A673 (cell line): ENCODE measurements around the gene VN1R5. TPM values are rescaled to one million over a fixed set of nuclear protein-coding genes. Genes with fewer than 3 reads are reported as not detected.

ENCODE experiments used
- BruUV-seq: library from RNA; stranded (reverse); fragments of 400-500 nt; replicated peaks from 2 replicates; lab custom pipeline; 2021; lab: Mats Ljungman, UMichigan
- CTCF ChIA-PET: fragments of 300-600 bp; sonication (Branson Sonifier 250); formaldehyde crosslinking; loops from one replicate; lab custom pipeline; 2022; ENCODE audit warnings: antibody characterized with exemption; lab: Charles Lee
- POLR2A ChIA-PET: fragments of 300-600 bp; sonication (Branson Sonifier 250); formaldehyde crosslinking; loops from one replicate; lab custom pipeline; 2022; ENCODE audit warnings: antibody characterized with exemption; ENCODE audit not compliant: low non-redundant PET; lab: Charles Lee
- DNase-seq: peaks from one replicate; pipeline ENCODE4 v3.0.0-alpha.2; 2015; ENCODE audit warnings: low spot score
- H3K27ac ChIP-seq: fragments of 200-600 bp; sonication (generic); 2 replicates; pipeline ENCODE4 v1.5.1; 2016; ENCODE audit warnings: mixed run types, low read depth, mild to moderate bottlenecking, mixed read lengths, antibody characterized with exemption, low read length; ENCODE audit not compliant: poor library complexity, severe bottlenecking
- H3K27me3 ChIP-seq: fragments of 200-600 bp; sonication (generic); replicated peaks from 2 replicates; pipeline ENCODE4 v1.6.1; 2017; ENCODE audit warnings: mixed run types, low read depth, mild to moderate bottlenecking, mixed read lengths, antibody characterized with exemption, low read length; ENCODE audit not compliant: insufficient read depth, poor library complexity
- H3K36me3 ChIP-seq: fragments of 200-600 bp; sonication (generic); 2 replicates; pipeline ENCODE4 v1.6.1; 2016; ENCODE audit warnings: mixed run types, mild to moderate bottlenecking, mixed read lengths, antibody characterized with exemption, low read length; ENCODE audit not compliant: insufficient read depth, poor library complexity, severe bottlenecking
- H3K4me1 ChIP-seq: fragments of 200-600 bp; sonication (generic); 2 replicates; pipeline ENCODE4 v1.6.1; 2017; ENCODE audit warnings: mixed run types, mild to moderate bottlenecking, mixed read lengths, antibody characterized with exemption, low read length; ENCODE audit not compliant: insufficient read depth, poor library complexity, severe bottlenecking
- H3K4me3 ChIP-seq: fragments of 200-600 bp; sonication (generic); 2 replicates; pipeline ENCODE4 v1.5.1; 2016; ENCODE audit warnings: low read depth, mixed run types, mild to moderate bottlenecking, mixed read lengths, low read length; ENCODE audit not compliant: poor library complexity, severe bottlenecking
- H3K9me3 ChIP-seq: fragments of 200-600 bp; sonication (generic); 2 replicates; pipeline ENCODE4 v1.6.1; 2016; ENCODE audit warnings: mixed run types, low read depth, mild to moderate bottlenecking, mixed read lengths, antibody characterized with exemption, low read length; ENCODE audit not compliant: poor library complexity, severe bottlenecking
- CTCF ChIP-seq: fragments of 300-800, 200-600 bp; sonication (generic); conservative IDR thresholded peaks from 2 replicates; pipeline ENCODE4 v1.5.1; 2017; ENCODE audit warnings: low read depth, mild to moderate bottlenecking, antibody characterized with exemption, low read length, moderate library complexity, mixed read lengths
- EZH2 ChIP-seq: fragments of 200-600 bp; sonication (generic); IDR thresholded peaks from 2 replicates; pipeline ENCODE4 v1.6.1; 2017; ENCODE audit warnings: borderline replicate concordance, low read depth, mild to moderate bottlenecking, mixed read lengths, antibody characterized with exemption, low read length; ENCODE audit not compliant: poor library complexity, severe bottlenecking
- intact Hi-C: fragments of 100-400 bp; cut with micrococcal nuclease; formaldehyde crosslinking; loops from one replicate; pipeline ENCODE4 v1.10.0; 2022; ENCODE audit not compliant: unreplicated experiment
- total RNA-seq: library from RNA; stranded (reverse); gene quantifications from 2 replicates; pipeline ENCODE4 v1.2.3, GENCODE V29; 2021

The VN1R5 gene
- total RNA-seq, 1 experiment from 2014 or later: not detected

GRCh38 chr1:247301176-247301540 lies 45.3 kb downstream of the VN1R5 start:
- Histone ChIP-seq H3K4me3 (no peak overlapping the region), H3K9me3 (no peaks in the 10 kb centered on the region), H3K27ac (no peak overlapping the region), H3K4me1 (no peaks in the 10 kb centered on the region), H3K36me3 (peaks cover 21% of the 10 kb centered on the region), H3K27me3 (no peaks in the 10 kb centered on the region)
- CTCF ChIA-PET: no interaction called here
- BruUV-seq: no TSS peak
- intact Hi-C loops: no loop called here
- no peak for DNase-seq
- TF ChIP-seq CTCF (no peak), EZH2 (no peak)
- POLR2A ChIA-PET: no interaction called here

GRCh38 chr1:247303216-247303615 lies 47.3 kb downstream of the VN1R5 start:
- Histone ChIP-seq H3K36me3 (peaks cover 26% of the 10 kb centered on the region), H3K4me3 (no peak overlapping the region), H3K4me1 (no peaks in the 10 kb centered on the region), H3K9me3 (no peaks in the 10 kb centered on the region), H3K27me3 (no peaks in the 10 kb centered on the region), H3K27ac (no peak overlapping the region)
- no TSS peak for BruUV-seq
- no peak for DNase-seq
- TF ChIP-seq CTCF: no peak
- no peak for TF ChIP-seq EZH2
- intact Hi-C loops: no loop called here
- ChIA-PET CTCF (no interaction called here), POLR2A (no interaction called here)

GRCh38 chr1:247304031-247304430 lies 48.2 kb downstream of the VN1R5 start:
- intact Hi-C loops: no loop called here
- no peak overlapping the region for H3K27ac ChIP-seq
- peaks cover 33% of the 10 kb centered on the region for H3K36me3 ChIP-seq
- no peak for TF ChIP-seq CTCF
- TF ChIP-seq EZH2: no peak
- no peaks in the 10 kb centered on the region for H3K9me3 ChIP-seq
- ChIA-PET POLR2A (no interaction called here), CTCF (no interaction called here)
- H3K4me3 ChIP-seq: no peak overlapping the region
- no TSS peak for BruUV-seq
- H3K27me3 ChIP-seq: no peaks in the 10 kb centered on the region
- no peak for DNase-seq
- H3K4me1 ChIP-seq: no peaks in the 10 kb centered on the region

Other genes starting within 250 kb of the VN1R5 start
- 14.1 and 15.9 TPM in 2 replicates for gene ZNF695, start 248.0 kb upstream of the VN1R5 start, total RNA-seq
- 5.9 and 6.5 TPM in 2 replicates for gene ZNF670, start 177.3 kb upstream of the VN1R5 start, total RNA-seq
- 10.3 and 13.3 TPM in 2 replicates for gene ZNF669, start 151.7 kb upstream of the VN1R5 start, total RNA-seq
- gene ZNF124, start 84.1 kb upstream of the VN1R5 start, total RNA-seq: 34.7 TPM in 2 replicates
- 30.2 and 35.1 TPM in 2 replicates for gene ZNF496, start 75.8 kb downstream of the VN1R5 start, total RNA-seq
- gene NLRP3, start 160.1 kb downstream of the VN1R5 start, total RNA-seq: not detected in 2 replicates
- not detected in 2 replicates for gene OR2B11, start 202.0 kb downstream of the VN1R5 start, total RNA-seq